Psoas muscle (tissue), 8 donors: ENCODE data around the gene ABCC3. TPM values are rescaled to one million over a fixed set of nuclear protein-coding genes. Genes with fewer than 3 reads are reported as not detected.

Experiments
- ATAC-seq, 4 donors: fragments of 200-7000 bp; cut with Tn5 transposase; one replicate each; pipeline ENCODE4 v1.9.1; 2020; ENCODE audit warnings: moderate library complexity in 3 of 4, mild to moderate bottlenecking in 2 of 4
- DNase-seq, 2 donors: peaks; one replicate each; pipeline ENCODE4 v3.0.0-alpha.2; 2020
- H3K27ac ChIP-seq: fragments of 200-600 bp; one replicate; pipeline ENCODE4 v1.8.0; 2022
- H3K27me3 ChIP-seq, 3 donors: fragments of 200-600 bp in 1 of 3; one replicate each; pipeline versions ENCODE4 v1.6.1 to v1.8.0; 2013 to 2022; ENCODE audit warnings: low read length in 2 of 3, mild to moderate bottlenecking in 2 of 3, moderate library complexity in 1 of 3; ENCODE audit not compliant: insufficient read depth in 3 of 3
- H3K36me3 ChIP-seq, 2 donors: fragments of 200-600 bp in 1 of 2; one replicate each; pipeline versions ENCODE4 v1.6.1 to v1.8.0; 2013 to 2022; ENCODE audit warnings: low read depth in 1 of 2, mild to moderate bottlenecking in 1 of 2, moderate library complexity in 1 of 2; ENCODE audit not compliant: insufficient read depth in 1 of 2
- H3K4me1 ChIP-seq: fragments of 200-600 bp; one replicate; pipeline ENCODE4 v1.8.0; 2022
- H3K4me3 ChIP-seq: fragments of 200-600 bp; one replicate; pipeline ENCODE4 v1.8.0; 2022; ENCODE audit warnings: mild to moderate bottlenecking
- H3K9me3 ChIP-seq: fragments of 200-600 bp; one replicate; pipeline ENCODE4 v1.8.0; 2022
- WGBS, 3 donors: extraction: QIAGEN DNeasy Blood & Tissue Kit; methylation state at CpG; one replicate each; pipeline versions ENCODE4 v1.1.6 to v1.1.7; 2013; 5-methylcytosine and 5-hydroxymethylcytosine counted together
- intact Hi-C, 2 donors: fragments of 100-400 bp; cut with DNase I; formaldehyde crosslinking; loops; one replicate each; pipeline versions ENCODE4 v1.11.0 to v1.14.2; 2022
- polyA plus RNA-seq, 3 donors: library from polyadenylated mRNA; stranded (reverse); fragments of 200-250 nt; gene quantifications; one replicate each; pipeline ENCODE4 v1.2.3, GENCODE V29; 2013
- total RNA-seq, 4 donors: library from RNA; stranded (reverse); fragmentation: NEBNext Ultra II Directional in 2 of 4; extraction: Animal tissue kit (Norgen Biotek cat#: 25700) in 2 of 4; gene quantifications; one replicate each; pipeline versions ENCODE4 v1.2.1 to v1.2.4, GENCODE V29; 2021 to 2023
- TF ChIP-seq, protein P1 (sequence below): fragments of 200-600 bp; IDR thresholded peaks from one replicate; pipeline ENCODE4 v1.8.0; 2022; ENCODE audit warnings: antibody characterized with exemption
- donor health status: healthy with polysubstance abuse.
- donor health status: DM: no; HTN: no; CAD: no; lungs with moderate emphysema.
- donor health status: Bipolar disorder and iron deficiency.
- donor health status: healthy.
- donor health status: DM: yes; HTN: yes; CAD: no.
- donor health status: DM: no; HTN: no; CAD: no.
- donor health status: DM: no; HTN: no; CAD: no.
- donor health status: DM: yes; HTN: yes; CAD: no.

ABCC3 gene
- total and polyA plus RNA-seq, 7 donors = 0.36 to 1.6 (median 0.61) TPM

DNA sequence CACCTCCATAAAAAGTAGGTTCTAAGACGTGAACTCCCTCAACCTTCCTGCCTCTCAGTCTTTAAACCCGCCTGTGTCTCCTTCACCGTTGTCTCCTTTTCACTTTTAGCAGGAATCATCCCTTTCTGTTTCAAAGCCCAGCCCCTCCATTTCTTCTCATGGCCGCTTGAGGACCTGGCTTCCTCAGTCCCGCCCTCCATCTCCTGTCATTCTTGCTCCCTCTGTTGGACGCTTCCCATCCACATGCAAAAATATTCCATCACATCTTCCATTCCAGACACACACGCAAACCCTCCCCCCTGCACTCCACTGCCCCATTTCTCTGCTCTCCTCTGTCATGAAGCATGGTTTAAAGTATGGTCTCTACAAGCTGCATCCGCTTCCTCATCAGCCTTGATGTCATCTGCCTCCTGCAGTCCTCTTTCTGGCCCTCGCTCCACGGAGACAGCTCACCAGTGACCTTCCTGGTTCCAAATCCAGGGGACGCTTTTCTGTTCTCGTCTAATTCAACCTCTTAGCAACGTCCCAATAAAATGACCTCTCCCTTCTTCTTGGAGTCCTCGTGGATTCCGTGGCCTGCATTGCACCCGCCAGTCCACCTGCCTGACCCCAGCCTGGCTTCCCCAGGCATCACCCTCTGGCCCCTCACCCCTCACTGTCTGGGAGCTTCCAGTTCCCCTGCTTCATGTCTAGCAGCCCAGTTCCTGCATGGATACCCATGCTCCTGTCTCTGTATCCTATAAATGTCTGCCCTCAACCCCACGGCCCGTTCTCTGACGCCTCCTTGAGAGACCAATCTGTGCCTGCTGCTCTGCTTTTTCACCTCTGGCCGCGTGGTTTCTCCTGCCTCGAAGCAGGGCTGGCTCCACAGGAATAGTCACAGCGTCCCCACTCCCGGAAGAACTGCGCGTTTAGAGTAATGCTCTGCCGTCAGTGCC lies 46.9 kb downstream of the ABCC3 start:
- no peaks in the 10 kb centered on the region for H3K9me3 ChIP-seq
- 60 to 67% (median 65%) methylated on average over 27 of the region's 27 CpGs for WGBS, 3 donors
- TF ChIP-seq, protein P1, sequence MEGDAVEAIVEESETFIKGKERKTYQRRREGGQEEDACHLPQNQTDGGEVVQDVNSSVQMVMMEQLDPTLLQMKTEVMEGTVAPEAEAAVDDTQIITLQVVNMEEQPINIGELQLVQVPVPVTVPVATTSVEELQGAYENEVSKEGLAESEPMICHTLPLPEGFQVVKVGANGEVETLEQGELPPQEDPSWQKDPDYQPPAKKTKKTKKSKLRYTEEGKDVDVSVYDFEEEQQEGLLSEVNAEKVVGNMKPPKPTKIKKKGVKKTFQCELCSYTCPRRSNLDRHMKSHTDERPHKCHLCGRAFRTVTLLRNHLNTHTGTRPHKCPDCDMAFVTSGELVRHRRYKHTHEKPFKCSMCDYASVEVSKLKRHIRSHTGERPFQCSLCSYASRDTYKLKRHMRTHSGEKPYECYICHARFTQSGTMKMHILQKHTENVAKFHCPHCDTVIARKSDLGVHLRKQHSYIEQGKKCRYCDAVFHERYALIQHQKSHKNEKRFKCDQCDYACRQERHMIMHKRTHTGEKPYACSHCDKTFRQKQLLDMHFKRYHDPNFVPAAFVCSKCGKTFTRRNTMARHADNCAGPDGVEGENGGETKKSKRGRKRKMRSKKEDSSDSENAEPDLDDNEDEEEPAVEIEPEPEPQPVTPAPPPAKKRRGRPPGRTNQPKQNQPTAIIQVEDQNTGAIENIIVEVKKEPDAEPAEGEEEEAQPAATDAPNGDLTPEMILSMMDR = peak; percentile 21
- DNase-seq (no peak), ATAC-seq (peak in 3 of 4 donors; percentile 17 to 51 (median 32))
- no peak overlapping the region for H3K4me3 ChIP-seq
- H3K27me3 ChIP-seq = no peaks in the 10 kb centered on the region
- intact Hi-C loops = loop anchor here in 1 of 2 donors (5.0 kb wide), 2 partner anchors 49 to 129 kb away; partner anchors contain the start of gene ABCC3
- H3K36me3 ChIP-seq = no peaks in the 10 kb centered on the region
- peaks cover 8% of the 10 kb centered on the region for H3K4me1 ChIP-seq
- no peak overlapping the region for H3K27ac ChIP-seq

DNA sequence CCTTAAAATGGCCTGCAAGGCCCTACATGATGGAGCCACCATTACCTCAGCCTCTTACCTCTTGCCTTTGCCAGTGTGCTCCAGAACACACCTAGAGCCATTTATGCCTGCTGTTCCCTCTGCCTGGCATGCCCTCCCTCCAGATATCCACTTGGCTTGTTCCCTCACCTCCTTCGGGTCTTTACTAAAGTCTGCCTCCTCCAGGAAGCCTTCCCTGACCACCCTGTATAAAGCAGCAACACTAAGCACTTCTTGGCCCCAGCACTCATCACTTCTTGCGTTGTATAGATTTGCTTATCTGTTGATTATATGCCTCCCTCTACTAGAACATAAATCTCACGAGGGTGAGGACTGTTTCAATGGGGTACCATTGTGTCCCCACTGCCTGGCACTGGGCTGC lies 47.8 kb downstream of the ABCC3 start:
- Histone ChIP-seq H3K4me1 (peaks cover 15% of the 10 kb centered on the region), H3K36me3 (no peaks in the 10 kb centered on the region), H3K27ac (no peak overlapping the region), H3K27me3 (no peaks in the 10 kb centered on the region), H3K4me3 (no peak overlapping the region), H3K9me3 (no peaks in the 10 kb centered on the region)
- ATAC-seq (no peak), DNase-seq (no peak)
- WGBS, 3 donors = 85 to 89% (median 86%) methylated on average over 3 of the region's 3 CpGs
- intact Hi-C loops = loop anchor here in 1 of 2 donors (5.0 kb wide), 2 partner anchors 50 to 130 kb away; partner anchors contain the start of gene ABCC3
- TF ChIP-seq, protein P1 = no peak

DNA sequence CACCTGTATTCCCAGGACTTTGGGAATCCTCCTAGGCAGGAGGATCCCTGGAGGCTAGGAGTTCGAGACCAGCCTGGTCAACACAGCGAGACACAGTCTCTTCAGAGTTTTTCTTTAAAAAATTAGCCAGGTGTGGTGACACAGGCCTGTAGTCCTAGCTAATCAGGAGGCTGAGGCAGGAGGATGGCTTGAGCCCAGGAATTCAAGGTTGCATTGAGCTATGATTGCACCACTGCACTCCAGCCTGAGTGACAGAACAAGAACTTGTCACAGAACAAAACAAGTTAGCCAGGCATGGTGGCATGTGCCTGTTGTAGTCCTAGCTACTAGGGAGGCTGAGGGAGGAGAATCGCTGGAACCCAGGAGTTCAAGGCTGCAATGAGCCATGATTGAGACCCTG lies 48.3 kb downstream of the ABCC3 start:
- TF ChIP-seq, protein P1 = no peak
- DNase-seq = no peak
- Histone ChIP-seq H3K27me3 (no peaks in the 10 kb centered on the region), H3K4me1 (peaks cover 17% of the 10 kb centered on the region), H3K4me3 (no peak overlapping the region), H3K9me3 (no peaks in the 10 kb centered on the region), H3K36me3 (no peaks in the 10 kb centered on the region), H3K27ac (no peak overlapping the region)
- no peak for ATAC-seq
- intact Hi-C loops = loop anchor here in 1 of 2 donors (5.0 kb wide), 2 partner anchors 51 to 131 kb away; partner anchors contain the start of gene ABCC3
- WGBS, 3 donors = 89 to 98% (median 95%) methylated on average over 3 of the region's 3 CpGs

DNA sequence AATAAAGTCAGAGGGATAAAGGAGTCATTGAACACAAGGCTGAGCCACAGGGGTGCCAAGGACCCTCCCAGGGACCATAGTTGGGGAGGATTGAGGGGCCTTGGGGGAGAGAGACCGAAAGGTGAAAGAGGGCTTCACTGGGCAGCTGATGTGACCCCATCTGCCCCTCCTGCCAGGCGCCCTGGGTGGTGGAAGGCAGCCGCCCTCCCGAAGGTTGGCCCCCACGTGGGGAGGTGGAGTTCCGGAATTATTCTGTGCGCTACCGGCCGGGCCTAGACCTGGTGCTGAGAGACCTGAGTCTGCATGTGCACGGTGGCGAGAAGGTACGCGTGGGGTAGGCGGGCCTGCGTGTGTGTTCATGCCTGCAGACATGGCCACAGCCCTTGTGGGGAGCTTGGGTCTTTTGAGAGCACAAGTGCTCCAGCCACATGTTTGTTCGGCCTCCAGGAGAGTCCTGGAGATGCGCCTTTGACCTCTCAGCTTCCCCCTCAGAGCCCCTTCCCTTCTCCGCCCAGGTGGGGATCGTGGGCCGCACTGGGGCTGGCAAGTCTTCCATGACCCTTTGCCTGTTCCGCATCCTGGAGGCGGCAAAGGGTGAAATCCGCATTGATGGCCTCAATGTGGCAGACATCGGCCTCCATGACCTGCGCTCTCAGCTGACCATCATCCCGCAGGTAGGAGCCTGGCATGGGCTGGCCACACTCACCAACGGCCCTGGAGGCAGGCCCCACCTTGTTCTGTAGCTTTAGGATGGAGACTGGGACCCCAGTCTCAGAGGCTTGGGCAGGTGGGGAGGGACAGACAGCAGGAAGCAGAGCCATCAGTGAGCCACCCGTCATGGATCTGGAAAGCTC lies 49.0 kb downstream of the ABCC3 start:
- TF ChIP-seq, protein P1 = no peak
- ATAC-seq (no peak), DNase-seq (no peak)
- Histone ChIP-seq H3K27me3 (no peaks in the 10 kb centered on the region), H3K9me3 (no peaks in the 10 kb centered on the region), H3K36me3 (no peaks in the 10 kb centered on the region), H3K27ac (no peak overlapping the region), H3K4me3 (no peak overlapping the region), H3K4me1 (peaks cover 17% of the 10 kb centered on the region)
- intact Hi-C loops = loop anchor here in 1 of 2 donors (5.0 kb wide), 2 partner anchors 51 to 131 kb away; partner anchors contain the start of gene ABCC3
- WGBS, 3 donors = 92 to 94% (median 93%) methylated on average over 27 to 28 of the region's 28 CpGs
